ENCODE data around the gene DUSP18. TPM values are rescaled to one million over a fixed set of nuclear protein-coding genes. Genes with fewer than 3 reads are reported as not detected.
A peak's percentile ranks its signal among the peaks of the same experiment; 100 is the strongest.
"Not testable (repeated sequence)": the region's sequence is repeated elsewhere in the genome, so short reads cannot be mapped to it uniquely, and the experiment has no call there.

The DUSP18 gene
- total RNA-seq, 2 donors from 2014 or later = 10.3 to 11.0 TPM

DNA sequence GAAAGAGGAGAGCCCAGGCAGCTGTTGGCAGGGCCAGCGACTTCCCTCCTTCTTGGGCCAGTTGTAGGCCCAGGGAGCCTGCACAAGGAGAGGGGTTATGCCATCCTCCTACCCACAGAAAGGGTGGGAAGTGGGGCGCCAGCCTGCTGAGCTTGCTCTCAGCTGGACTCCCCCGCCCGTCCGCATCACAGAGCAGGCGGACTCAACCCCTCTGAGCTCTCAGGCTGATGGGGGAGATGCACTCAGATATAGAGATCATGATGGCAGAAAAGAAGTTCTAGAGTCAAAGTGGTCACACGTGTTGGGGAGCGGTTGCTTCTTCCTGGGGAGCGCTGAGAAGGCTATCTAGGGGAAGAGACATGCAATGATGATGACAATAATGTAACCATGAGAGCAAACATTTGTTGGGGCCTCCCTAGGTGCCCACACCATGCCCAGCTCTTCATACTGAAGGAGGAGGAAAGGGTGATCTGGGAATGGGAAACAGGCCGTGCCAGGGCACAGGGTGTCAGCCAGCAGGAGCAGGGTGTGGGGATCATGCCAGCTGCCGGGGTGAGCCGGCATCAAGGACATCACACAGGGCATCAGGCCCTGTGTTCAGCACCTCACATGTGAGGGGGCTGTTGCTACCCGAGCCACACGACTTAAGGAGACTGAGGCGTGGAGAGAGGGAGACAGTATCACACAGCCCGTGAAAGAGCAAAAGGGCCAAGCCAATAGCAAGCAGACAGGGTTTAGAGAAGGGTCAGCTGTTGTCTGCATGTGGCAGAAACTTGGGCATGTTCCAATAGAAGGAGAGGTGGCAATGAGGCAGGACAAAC, 24.4 kb downstream of the DUSP18 start:
- no peaks in the 10 kb centered on the region for H3K27me3 Mint-ChIP-seq
- H3K4me3 Mint-ChIP-seq = no peak overlapping the region
- H3K36me3 Mint-ChIP-seq (ENCODE audit: low read depth) = peaks cover 2% of the 10 kb centered on the region
- ATAC-seq = no peak
- DNase-seq = no peak
- peaks cover 9% of the 10 kb centered on the region for H3K4me1 Mint-ChIP-seq
- no peaks in the 10 kb centered on the region for H3K9me3 ChIP-seq (ENCODE audit: control insufficient read depth, low read length, poor library complexity, severe bottlenecking)
- H3K27ac Mint-ChIP-seq = no peak overlapping the region

DNA sequence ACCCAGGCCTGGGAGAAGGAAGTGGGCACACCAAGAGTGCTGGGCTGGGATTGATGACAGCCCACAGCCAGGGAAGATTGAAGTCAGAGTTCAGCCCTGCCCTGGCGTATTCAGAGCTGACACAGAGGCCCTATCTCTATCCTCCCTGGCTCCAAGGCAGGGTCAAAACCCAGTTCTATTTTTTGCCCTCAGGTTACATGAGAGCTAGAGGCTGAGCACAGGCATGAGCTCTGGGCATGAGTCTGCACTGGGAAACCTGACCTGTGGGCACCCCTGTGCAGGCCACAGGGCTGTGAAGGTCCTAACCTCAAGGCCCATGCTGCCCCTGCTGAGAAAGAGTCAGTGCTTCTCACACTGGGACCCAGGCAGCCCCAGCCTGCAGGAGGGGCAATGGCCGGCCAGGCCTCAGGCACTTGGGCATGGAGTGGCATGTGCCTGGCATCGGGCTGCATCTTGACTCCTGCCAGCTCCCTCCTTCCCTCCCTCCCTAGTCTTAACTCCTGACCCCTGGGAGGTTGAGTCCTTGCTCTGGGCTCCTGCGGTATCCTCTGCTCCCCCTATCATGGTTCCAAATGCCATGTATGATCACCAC, 26.7 kb downstream of the DUSP18 start:
- no peaks in the 10 kb centered on the region for H3K9me3 ChIP-seq (ENCODE audit: control insufficient read depth, low read length, poor library complexity, severe bottlenecking)
- no peak for ATAC-seq
- Mint-ChIP-seq H3K4me1 (peaks cover 13% of the 10 kb centered on the region), H3K27me3 (no peaks in the 10 kb centered on the region), H3K36me3 (ENCODE audit: low read depth) (no peaks in the 10 kb centered on the region), H3K4me3 (no peak overlapping the region), H3K27ac (no peak overlapping the region)
- no peak for DNase-seq

DNA sequence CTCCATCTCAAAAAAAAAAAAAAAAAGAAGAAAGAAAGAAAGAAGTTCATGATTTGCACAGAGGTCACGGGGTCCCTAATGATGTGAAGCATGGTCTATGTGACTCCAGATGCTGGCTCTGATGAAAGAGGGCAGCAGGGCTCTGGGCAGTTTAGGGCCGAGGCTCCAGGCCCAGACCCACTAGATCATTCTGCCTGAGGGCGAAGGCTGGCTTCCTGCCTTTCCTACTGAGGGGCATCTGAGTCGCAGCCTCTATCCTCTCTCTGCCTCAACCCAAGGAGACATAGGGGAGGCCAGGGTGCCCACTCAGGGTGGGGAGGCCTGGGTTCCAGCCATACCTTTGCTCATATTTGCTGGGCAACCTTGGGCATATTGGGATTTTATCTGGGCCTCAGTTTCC, 27.3 kb downstream of the DUSP18 start:
- H3K9me3 ChIP-seq (ENCODE audit: control insufficient read depth, low read length, poor library complexity, severe bottlenecking) = no peaks in the 10 kb centered on the region
- no peak for DNase-seq
- H3K27me3 Mint-ChIP-seq = no peaks in the 10 kb centered on the region
- peaks cover 14% of the 10 kb centered on the region for H3K4me1 Mint-ChIP-seq
- H3K4me3 Mint-ChIP-seq = no peak overlapping the region
- H3K36me3 Mint-ChIP-seq (ENCODE audit: low read depth) = no peaks in the 10 kb centered on the region
- ATAC-seq = no peak
- H3K27ac Mint-ChIP-seq = no peak overlapping the region

DNA sequence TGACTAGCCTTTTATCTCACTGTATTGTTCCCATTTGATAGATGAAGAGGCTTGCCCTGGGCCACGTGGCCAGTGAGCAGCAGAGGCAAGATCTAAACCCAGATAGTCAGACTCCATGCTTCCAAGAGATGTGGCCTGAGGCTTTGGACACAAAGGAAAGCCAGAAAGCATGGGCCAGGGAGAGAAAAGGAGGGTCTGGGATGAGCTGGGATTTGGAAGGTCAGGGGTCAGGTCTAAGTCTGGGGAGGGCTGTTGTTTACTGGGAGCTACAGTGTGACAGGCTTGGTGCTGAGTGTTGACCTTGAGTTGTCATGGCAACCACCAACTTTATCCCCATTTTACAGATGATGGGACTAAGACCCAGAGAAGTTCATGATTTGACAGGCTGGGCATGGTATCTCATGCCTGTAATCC, 30.0 kb downstream of the DUSP18 start:
- ATAC-seq = no peak
- H3K27me3 Mint-ChIP-seq = no peaks in the 10 kb centered on the region
- no peak overlapping the region for H3K27ac Mint-ChIP-seq
- no peaks in the 10 kb centered on the region for H3K36me3 Mint-ChIP-seq (ENCODE audit: low read depth)
- no peak for DNase-seq
- H3K4me3 Mint-ChIP-seq = peak overlapping the region; percentile 25
- peaks cover 11% of the 10 kb centered on the region for H3K4me1 Mint-ChIP-seq
- no peaks in the 10 kb centered on the region for H3K9me3 ChIP-seq (ENCODE audit: control insufficient read depth, low read length, poor library complexity, severe bottlenecking)

DNA sequence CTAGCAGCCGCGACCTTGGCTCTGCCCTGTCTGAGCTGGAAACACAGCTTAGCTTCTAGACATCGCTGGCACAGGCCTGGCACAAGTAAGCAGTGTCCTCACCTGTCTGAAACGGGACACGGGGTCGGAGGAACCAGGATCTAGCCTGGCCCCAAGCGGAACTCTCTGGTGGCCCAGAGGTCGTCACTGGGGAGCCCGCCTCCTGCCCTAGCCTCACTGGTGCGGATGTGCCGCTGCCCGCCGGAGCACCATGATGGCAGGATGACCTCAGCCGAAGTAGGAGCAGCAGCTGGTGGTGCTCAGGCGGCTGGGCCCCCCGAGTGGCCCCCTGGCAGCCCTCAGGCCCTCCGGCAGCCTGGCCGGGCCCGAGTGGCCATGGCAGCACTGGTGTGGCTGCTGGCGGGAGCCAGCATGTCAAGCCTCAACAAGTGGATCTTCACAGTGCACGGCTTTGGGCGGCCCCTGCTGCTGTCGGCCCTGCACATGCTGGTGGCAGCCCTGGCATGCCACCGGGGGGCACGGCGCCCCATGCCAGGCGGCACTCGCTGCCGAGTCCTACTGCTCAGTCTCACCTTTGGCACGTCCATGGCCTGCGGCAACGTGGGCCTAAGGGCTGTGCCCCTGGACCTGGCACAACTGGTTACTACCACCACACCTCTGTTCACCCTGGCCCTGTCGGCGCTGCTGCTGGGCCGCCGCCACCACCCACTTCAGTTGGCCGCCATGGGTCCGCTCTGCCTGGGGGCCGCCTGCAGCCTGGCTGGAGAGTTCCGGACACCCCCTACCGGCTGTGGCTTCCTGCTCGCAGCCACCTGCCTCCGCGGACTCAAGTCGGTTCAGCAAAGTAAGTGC, 31.2 kb downstream of the DUSP18 start:
- H3K27ac Mint-ChIP-seq = no peak overlapping the region
- ATAC-seq = no peak
- H3K9me3 ChIP-seq (ENCODE audit: control insufficient read depth, low read length, poor library complexity, severe bottlenecking) = no peaks in the 10 kb centered on the region
- H3K4me1 Mint-ChIP-seq = peaks cover 11% of the 10 kb centered on the region
- H3K36me3 Mint-ChIP-seq (ENCODE audit: low read depth) = no peaks in the 10 kb centered on the region
- peak overlapping the region; percentile 87 for H3K4me3 Mint-ChIP-seq
- peak in 2 of 3 donors; percentile 7 to 17 for DNase-seq
- H3K27me3 Mint-ChIP-seq = no peaks in the 10 kb centered on the region

DNA sequence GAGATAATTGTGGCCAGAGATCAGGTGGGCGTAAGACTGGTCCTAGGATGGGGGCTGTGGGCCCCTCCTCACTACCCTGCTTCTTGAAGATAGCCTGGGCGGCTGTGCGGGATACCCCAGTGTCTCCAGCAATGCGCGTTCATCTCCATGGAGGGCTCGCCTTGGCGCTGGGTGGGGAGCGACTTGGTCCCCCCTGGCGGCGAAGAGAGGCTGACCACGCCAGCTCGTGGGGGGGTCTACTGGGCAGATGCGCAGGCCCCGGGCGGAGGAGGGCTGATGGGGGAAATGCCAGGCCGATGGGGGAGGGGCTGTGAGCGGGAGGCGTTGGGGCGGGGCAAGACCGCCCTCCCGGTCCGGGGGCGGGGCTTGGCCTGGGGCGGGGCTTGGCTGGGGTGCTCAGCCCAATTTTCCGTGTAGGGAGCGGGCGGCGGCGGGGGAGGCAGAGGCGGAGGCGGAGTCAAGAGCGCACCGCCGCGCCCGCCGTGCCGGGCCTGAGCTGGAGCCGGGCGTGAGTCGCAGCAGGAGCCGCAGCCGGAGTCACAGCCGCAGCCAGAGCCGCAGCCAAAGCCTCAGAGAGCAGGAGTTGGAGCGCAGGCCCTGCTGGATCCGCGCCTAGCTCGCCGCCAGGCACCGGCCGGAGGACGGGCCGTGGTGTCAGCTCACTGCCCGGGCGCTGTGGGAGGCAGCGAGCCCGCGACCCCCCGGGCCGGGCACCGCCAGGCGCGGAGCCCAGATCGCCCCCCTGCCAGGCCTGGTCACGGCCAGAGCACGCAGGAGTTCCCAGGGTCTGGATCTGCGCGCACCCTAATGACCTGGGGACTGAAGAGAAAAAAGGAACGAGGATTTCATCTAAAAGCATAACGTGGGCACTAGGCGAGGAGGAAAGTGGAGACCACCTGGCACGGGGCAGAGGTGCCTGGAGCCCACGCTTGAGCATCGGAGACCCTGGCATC, 32.1 kb downstream of the DUSP18 start, which contains the start of gene SLC35E4:
Gene SLC35E4, plus strand, starts transcription at position 509 of the 953 bp plus-strand sequence. CDS start 670 bp downstream, outside the sequence.
- ATAC-seq (peak; percentile 89), DNase-seq (peak; percentile 89 to 99 (median 95))
- H3K27ac Mint-ChIP-seq = peak within 1 kb of the TSS; percentile 93
- no peaks in the 10 kb centered on the region for H3K9me3 ChIP-seq (ENCODE audit: control insufficient read depth, low read length, poor library complexity, severe bottlenecking)
- no peaks in the 10 kb centered on the region for H3K27me3 Mint-ChIP-seq
- H3K4me1 Mint-ChIP-seq = peaks cover 11% of the 10 kb centered on the region
- H3K4me3 Mint-ChIP-seq = peak within 1 kb of the TSS; percentile 87
- no peaks in the 10 kb centered on the region for H3K36me3 Mint-ChIP-seq (ENCODE audit: low read depth)

DNA sequence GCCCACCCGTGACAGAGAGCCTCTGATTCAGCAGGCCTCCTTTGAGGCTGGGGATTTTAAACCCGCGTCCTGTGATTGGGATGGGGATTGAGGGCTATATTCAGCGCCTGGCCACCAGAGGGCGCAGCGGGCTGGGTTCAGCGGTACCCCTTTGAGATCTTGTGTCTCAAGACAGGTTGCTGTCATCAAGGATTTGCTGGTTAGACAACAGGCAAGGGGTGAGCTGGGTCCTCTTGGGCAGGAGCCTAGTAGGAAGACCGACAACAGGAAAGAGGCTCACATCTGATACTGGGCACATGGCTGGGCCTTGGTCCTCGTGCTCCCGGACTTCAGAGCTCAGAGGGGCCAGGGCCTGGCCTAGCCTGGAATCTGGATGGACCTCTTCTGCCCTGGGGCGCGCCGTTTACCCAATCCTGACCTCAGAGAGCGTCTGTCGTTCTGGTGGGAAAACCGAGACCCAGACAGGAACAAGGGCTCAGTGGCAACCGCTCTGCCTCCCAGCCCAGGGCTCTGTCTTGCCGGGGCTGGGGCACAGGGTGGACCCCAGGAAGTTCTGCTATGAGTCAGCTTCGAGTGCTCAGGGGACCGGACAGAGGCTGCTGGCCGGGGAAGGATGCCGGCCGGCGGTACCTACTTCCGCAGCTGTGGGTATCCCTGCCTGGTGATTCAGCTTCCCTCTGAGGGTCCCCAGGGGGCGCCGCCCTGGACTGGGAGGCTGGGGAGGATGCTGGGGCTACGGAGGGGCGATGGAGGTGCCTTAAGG, 33.0 kb downstream of the DUSP18 start:
- Mint-ChIP-seq H3K4me1 (peaks cover 11% of the 10 kb centered on the region), H3K36me3 (ENCODE audit: low read depth) (no peaks in the 10 kb centered on the region), H3K27me3 (no peaks in the 10 kb centered on the region), H3K27ac (peak overlapping the region; percentile 93), H3K4me3 (peak overlapping the region; percentile 87)
- no peaks in the 10 kb centered on the region for H3K9me3 ChIP-seq (ENCODE audit: control insufficient read depth, low read length, poor library complexity, severe bottlenecking)
- DNase-seq (peak; percentile 81 to 88 (median 84)), ATAC-seq (peak; percentile 74)

DNA sequence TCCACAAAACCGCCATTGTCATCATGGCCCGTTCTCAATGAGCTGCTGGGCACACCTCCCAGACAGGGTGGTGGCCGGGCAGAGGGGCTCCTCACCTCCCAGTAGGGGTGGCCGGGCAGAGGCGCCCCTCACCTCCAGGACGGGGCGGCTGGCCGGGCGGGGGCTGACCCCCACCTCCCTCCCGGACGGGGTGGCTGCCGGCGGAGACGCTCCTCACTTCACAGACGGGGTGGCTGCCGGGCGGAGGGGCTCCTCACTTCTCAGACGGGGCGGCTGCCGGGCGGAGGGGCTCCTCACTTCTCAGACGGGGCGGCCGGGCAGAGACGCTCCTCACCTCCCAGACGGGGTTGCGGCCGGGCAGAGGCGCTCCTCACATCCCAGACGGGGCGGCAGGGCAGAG, 36.2 kb downstream of the DUSP18 start:
- not testable (repeated sequence) for DNase-seq; H3K4me3 Mint-ChIP-seq; H3K27ac Mint-ChIP-seq; H3K27me3 Mint-ChIP-seq; ATAC-seq; H3K4me1 Mint-ChIP-seq; H3K36me3 Mint-ChIP-seq (ENCODE audit: low read depth); H3K9me3 ChIP-seq (ENCODE audit: control insufficient read depth, low read length, poor library complexity, severe bottlenecking)

DNA sequence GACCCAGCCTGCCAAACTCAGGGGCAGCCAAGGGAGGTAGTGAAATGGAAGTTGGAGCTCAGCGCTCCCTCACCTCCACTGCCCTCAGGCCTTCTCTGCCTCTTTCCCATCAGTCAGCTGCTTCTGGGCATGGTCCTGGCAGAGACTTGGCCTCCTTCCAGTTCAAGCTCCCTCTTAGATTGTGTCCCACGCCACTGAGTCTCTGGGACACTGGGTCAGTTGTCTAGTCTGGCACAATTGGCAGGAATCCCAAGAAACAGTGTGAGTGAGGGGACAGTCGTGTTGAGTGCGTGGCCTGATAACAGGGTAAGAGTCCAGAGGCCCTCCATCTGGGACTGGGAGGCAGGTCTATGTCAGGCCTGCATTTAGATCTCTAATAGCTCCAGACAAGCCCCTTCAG, 39.2 kb downstream of the DUSP18 start:
- Mint-ChIP-seq H3K4me1 (no peaks in the 10 kb centered on the region), H3K36me3 (ENCODE audit: low read depth) (no peaks in the 10 kb centered on the region), H3K27me3 (no peaks in the 10 kb centered on the region), H3K4me3 (no peak overlapping the region), H3K27ac (no peak overlapping the region)
- ATAC-seq = no peak
- H3K9me3 ChIP-seq (ENCODE audit: control insufficient read depth, low read length, poor library complexity, severe bottlenecking) = no peaks in the 10 kb centered on the region
- DNase-seq = no peak

DNA sequence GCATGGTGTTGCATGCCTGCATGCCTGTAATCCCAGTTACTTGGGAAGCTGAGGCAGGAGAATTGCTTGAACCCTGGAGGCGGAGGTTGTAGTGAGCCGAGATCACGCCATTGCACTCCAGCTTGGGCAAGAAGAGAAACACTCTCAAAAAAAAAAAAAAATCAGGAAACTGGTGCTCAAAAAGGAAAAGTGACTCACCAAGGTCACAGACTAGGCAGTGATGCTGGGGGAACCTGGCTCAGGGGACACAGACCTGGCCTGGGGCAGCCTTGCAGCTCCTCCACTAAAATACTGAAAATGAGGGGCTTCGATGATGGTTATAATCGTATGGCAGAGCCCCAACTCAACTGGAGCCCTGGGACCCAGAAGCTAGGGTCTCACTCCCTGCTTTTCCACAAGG, 40.2 kb downstream of the DUSP18 start:
- no peaks in the 10 kb centered on the region for H3K36me3 Mint-ChIP-seq (ENCODE audit: low read depth)
- no peak for ATAC-seq
- no peaks in the 10 kb centered on the region for H3K27me3 Mint-ChIP-seq
- no peak overlapping the region for H3K4me3 Mint-ChIP-seq
- no peaks in the 10 kb centered on the region for H3K9me3 ChIP-seq (ENCODE audit: control insufficient read depth, low read length, poor library complexity, severe bottlenecking)
- no peaks in the 10 kb centered on the region for H3K4me1 Mint-ChIP-seq
- no peak overlapping the region for H3K27ac Mint-ChIP-seq
- no peak for DNase-seq

DNA sequence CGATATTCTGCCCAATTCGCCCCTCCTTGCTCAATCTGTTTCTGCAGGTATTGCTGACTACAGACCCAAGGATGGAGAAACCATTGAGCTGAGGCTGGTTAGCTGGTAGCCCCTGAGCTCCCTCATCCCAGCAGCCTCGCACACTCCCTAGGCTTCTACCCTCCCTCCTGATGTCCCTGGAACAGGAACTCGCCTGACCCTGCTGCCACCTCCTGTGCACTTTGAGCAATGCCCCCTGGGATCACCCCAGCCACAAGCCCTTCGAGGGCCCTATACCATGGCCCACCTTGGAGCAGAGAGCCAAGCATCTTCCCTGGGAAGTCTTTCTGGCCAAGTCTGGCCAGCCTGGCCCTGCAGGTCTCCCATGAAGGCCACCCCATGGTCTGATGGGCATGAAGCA, 41.3 kb downstream of the DUSP18 start:
- DNase-seq = no peak
- H3K27ac Mint-ChIP-seq = no peak overlapping the region

DNA sequence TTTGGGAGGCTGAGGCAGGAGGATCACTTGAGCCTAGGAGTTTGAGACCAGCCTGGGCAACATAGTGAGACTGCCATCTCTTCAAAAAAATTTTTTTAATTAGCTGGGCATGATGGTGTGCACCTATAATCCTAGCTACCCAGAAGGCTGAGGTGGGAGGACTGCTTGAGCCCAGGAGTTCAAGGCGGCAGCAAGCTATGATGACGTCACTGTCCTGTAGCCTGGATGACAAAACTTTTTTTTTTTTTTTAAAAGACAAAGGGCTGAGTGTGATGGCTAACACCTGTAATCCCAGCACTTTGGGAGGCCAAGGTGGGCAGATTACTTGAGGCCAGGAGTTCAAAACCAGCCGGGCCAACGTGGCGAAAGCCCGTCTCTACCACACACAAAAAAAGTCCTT, 47.8 kb downstream of the DUSP18 start:
- H3K27ac Mint-ChIP-seq; DNase-seq; H3K9me3 ChIP-seq (ENCODE audit: control insufficient read depth, low read length, poor library complexity, severe bottlenecking); H3K36me3 Mint-ChIP-seq (ENCODE audit: low read depth); H3K4me3 Mint-ChIP-seq; H3K4me1 Mint-ChIP-seq; ATAC-seq: not testable (repeated sequence)
- peaks cover 13% of the 10 kb centered on the region for H3K27me3 Mint-ChIP-seq

More for the DNA sequence above, 41.3 kb downstream of the DUSP18 start:
- H3K36me3 Mint-ChIP-seq (ENCODE audit: low read depth) = no peaks in the 10 kb centered on the region
- H3K4me1 Mint-ChIP-seq = peaks cover 2% of the 10 kb centered on the region
- H3K27me3 Mint-ChIP-seq = peaks cover 5% of the 10 kb centered on the region
- no peak for ATAC-seq
- no peak overlapping the region for H3K4me3 Mint-ChIP-seq
- H3K9me3 ChIP-seq (ENCODE audit: control insufficient read depth, low read length, poor library complexity, severe bottlenecking) = no peaks in the 10 kb centered on the region

All from T-helper 17 cell (primary cell).